HG03045 (cell line): ENCODE results near the gene FBH1.
"Not testable (repeated sequence)": the region's sequence is repeated elsewhere in the genome, so short reads cannot be mapped to it uniquely, and the experiment has no call there.

Experiments
- ATAC-seq: cut with Tn5 transposase; IDR thresholded peaks from one replicate; pipeline ENCODE4 v1.9.1; 2021; ENCODE audit warnings: mild to moderate bottlenecking, moderate library complexity; ENCODE audit not compliant: unreplicated experiment

The FBH1 gene

GRCh38 chr10:5889624-5890451 lies at the start of gene FBH1, which contains the start of gene ANKRD16:
TSS of gene FBH1 (plus strand) at chr10:5890243. CDS start at chr10:5890346, 103 bp downstream.
TSS of gene ANKRD16 (minus strand) at chr10:5889893. CDS start at chr10:5889354, 539 bp downstream.
- ATAC-seq: peak; percentile 88

GRCh38 chr10:5840314-5841307 lies 49.4 kb upstream of the FBH1 start:
- peak; percentile 73 for ATAC-seq

- ATAC-seq: no peak
Measured at GRCh38 chr10:5841965-5842364, 48.1 kb upstream of the FBH1 start.

GRCh38 chr10:5843686-5844344 lies 46.2 kb upstream of the FBH1 start:
- no peak for ATAC-seq

GRCh38 chr10:5844345-5845055 lies 45.5 kb upstream of the FBH1 start:
- ATAC-seq: no peak

- ATAC-seq: not testable (repeated sequence)
Measured at GRCh38 chr10:5846667-5847066, 43.4 kb upstream of the FBH1 start.

- no peak for ATAC-seq
Measured at GRCh38 chr10:5854131-5854475, 35.9 kb upstream of the FBH1 start.

- no peak for ATAC-seq
Measured at GRCh38 chr10:5855979-5856700, 33.9 kb upstream of the FBH1 start.

GRCh38 chr10:5856701-5857004 lies 33.4 kb upstream of the FBH1 start:
- ATAC-seq: no peak

GRCh38 chr10:5858811-5859210 lies 31.2 kb upstream of the FBH1 start:
- no peak for ATAC-seq

GRCh38 chr10:5860066-5860465 lies 30.0 kb upstream of the FBH1 start:
- ATAC-seq: no peak

GRCh38 chr10:5862360-5862961 lies 27.6 kb upstream of the FBH1 start:
- peak; percentile 94 for ATAC-seq

GRCh38 chr10:5862981-5863685 lies 26.9 kb upstream of the FBH1 start:
- not testable (repeated sequence) for ATAC-seq

GRCh38 chr10:5866451-5867081 lies 23.5 kb upstream of the FBH1 start:
- not testable (repeated sequence) for ATAC-seq

- not testable (repeated sequence) for ATAC-seq
Measured at GRCh38 chr10:5867091-5867615, 22.9 kb upstream of the FBH1 start.

GRCh38 chr10:5868383-5868782 lies 21.7 kb upstream of the FBH1 start:
- not testable (repeated sequence) for ATAC-seq

GRCh38 chr10:5869156-5869555 lies 20.9 kb upstream of the FBH1 start:
- ATAC-seq: no peak

- ATAC-seq: no peak
Measured at GRCh38 chr10:5871596-5871995, 18.4 kb upstream of the FBH1 start.
